Measurements from ENCODE around the gene CYP2U1. TPM values are rescaled to one million over a fixed set of nuclear protein-coding genes. Genes with fewer than 3 reads are reported as not detected.

Gene CYP2U1
- total RNA-seq, 1 donor from 2014 or later, result 11.6 TPM

GRCh38 chr4:107999932-108000539 is 68.7 kb downstream of the CYP2U1 start:
- H3K27me3 Mint-ChIP-seq, result no peaks in the 10 kb centered on the region
- peaks cover 11% of the 10 kb centered on the region for H3K4me1 Mint-ChIP-seq
- H3K9me3 Mint-ChIP-seq, result no peaks in the 10 kb centered on the region
- ATAC-seq (ENCODE audit: low read depth), result no peak
- CTCF ChIA-PET, result interaction anchor here (1.0 to 2.2 kb wide), 2 partner anchors 15 to 19 kb away, joined by 3 to 6 read pairs; no protein-coding TSS in a partner anchor
- H3K4me3 Mint-ChIP-seq, result no peak overlapping the region
- intact Hi-C loops (cut with micrococcal nuclease), result no loop called here
- H3K36me3 Mint-ChIP-seq (ENCODE audit: low read depth), result peaks cover 26% of the 10 kb centered on the region
- TF ChIP-seq CTCF (IDR thresholded peaks at IDR 0.05), result no peak
- no peak for DNase-seq
- H3K27ac Mint-ChIP-seq, result no peak overlapping the region
- POLR2A ChIA-PET, result no interaction called here

DNA sequence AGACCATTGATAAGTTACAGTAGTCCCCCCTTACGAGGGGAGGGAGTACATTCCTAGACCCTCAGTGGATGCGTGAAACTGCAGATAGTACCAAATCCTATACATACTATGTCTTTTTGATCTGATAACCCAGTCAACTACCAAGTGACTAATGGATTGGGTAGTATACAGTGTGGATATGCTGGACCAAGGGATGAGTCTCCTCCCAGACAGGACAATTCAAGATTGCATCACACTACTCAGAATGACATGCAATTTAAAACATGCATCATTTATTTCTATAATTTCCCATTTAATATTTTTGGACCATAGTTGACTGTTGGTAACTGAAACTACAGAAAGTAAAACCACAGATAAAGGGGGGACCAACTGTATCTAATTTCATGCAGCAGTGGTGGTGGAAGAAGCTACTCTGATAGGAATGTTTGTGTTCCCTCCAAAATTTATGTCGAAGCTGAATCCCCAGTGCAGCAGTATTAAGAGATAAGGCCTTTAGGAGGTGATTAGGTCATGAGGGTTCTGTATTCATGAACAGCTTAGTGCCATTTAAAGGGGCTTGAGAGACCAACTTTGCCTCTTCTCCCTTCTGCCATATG is 70.3 kb downstream of the CYP2U1 start:
- ATAC-seq (ENCODE audit: low read depth) (no peak), DNase-seq (no peak)
- no peaks in the 10 kb centered on the region for H3K27me3 Mint-ChIP-seq
- CTCF ChIA-PET, result no interaction called here
- no peak overlapping the region for H3K27ac Mint-ChIP-seq
- no peak overlapping the region for H3K4me3 Mint-ChIP-seq
- H3K36me3 Mint-ChIP-seq (ENCODE audit: low read depth), result peaks cover 22% of the 10 kb centered on the region
- H3K4me1 Mint-ChIP-seq, result peaks cover 6% of the 10 kb centered on the region
- POLR2A ChIA-PET, result no interaction called here
- intact Hi-C loops (cut with micrococcal nuclease), result no loop called here
- TF ChIP-seq CTCF (IDR thresholded peaks at IDR 0.05), result no peak
- H3K9me3 Mint-ChIP-seq, result no peaks in the 10 kb centered on the region

Other genes starting within 250 kb of the CYP2U1 start
- 31.8 and 34.2 TPM in 2 replicates for gene PAPSS1, start 211.3 kb upstream of the CYP2U1 start, total RNA-seq
- gene SGMS2, start 106.6 kb upstream of the CYP2U1 start, total RNA-seq, result not detected in 2 replicates
- 21.2 and 22.8 TPM in 2 replicates for gene HADH, start 58.3 kb downstream of the CYP2U1 start, total RNA-seq
- gene LEF1, start 237.4 kb downstream of the CYP2U1 start, total RNA-seq, result 1.1 and 1.6 TPM in 2 replicates